Mesendoderm (in vitro differentiated cells): ENCODE data around the gene LRRN1.

Source experiments
- DNase-seq: peaks from one replicate; pipeline ENCODE4 v3.0.0; 2013
- H2AK5ac ChIP-seq: 2 replicates; pipeline ENCODE4 v1.6.1; 2013; ENCODE audit warnings: low read length, inconsistent platforms
- H2BK120ac ChIP-seq: 2 replicates; pipeline ENCODE4 v1.6.1; 2013; ENCODE audit warnings: low read depth, mild to moderate bottlenecking, low read length, moderate library complexity, mixed read lengths
- H2BK15ac ChIP-seq: replicated peaks from 2 replicates; pipeline ENCODE4 v1.6.1; 2013; ENCODE audit warnings: low read depth, mild to moderate bottlenecking, moderate library complexity
- H2BK5ac ChIP-seq: 2 replicates; pipeline ENCODE4 v1.6.1; 2013; ENCODE audit warnings: low read length, inconsistent platforms
- H3K18ac ChIP-seq: 2 replicates; pipeline ENCODE4 v1.6.1; 2013; ENCODE audit warnings: mild to moderate bottlenecking, low read length, mixed read lengths
- H3K23ac ChIP-seq: one replicate; pipeline ENCODE4 v1.6.1; 2013; ENCODE audit warnings: low read length
- H3K27ac ChIP-seq: 2 replicates; pipeline ENCODE4 v1.5.1; 2013; ENCODE audit warnings: low read depth, mild to moderate bottlenecking, inconsistent platforms, low read length, moderate library complexity
- H3K27me3 ChIP-seq: 2 replicates; pipeline ENCODE4 v1.6.1; 2013; ENCODE audit warnings: low read length, control low read depth, mild to moderate bottlenecking, inconsistent platforms; ENCODE audit not compliant: insufficient read depth, poor library complexity
- H3K36me3 ChIP-seq: 2 replicates; pipeline ENCODE4 v1.6.1; 2013; ENCODE audit warnings: low read length, inconsistent platforms; ENCODE audit not compliant: control insufficient read depth, insufficient read depth
- H3K4ac ChIP-seq: one replicate; pipeline ENCODE4 v1.6.1; 2013; ENCODE audit warnings: low read depth, mild to moderate bottlenecking, low read length, moderate library complexity
- H3K4me1 ChIP-seq: 2 replicates; pipeline ENCODE4 v1.6.1; 2013; ENCODE audit warnings: low read depth, low read length, inconsistent platforms; ENCODE audit not compliant: control insufficient read depth
- H3K4me2 ChIP-seq: 2 replicates; pipeline ENCODE4 v1.6.1; 2013; ENCODE audit warnings: low read length
- H3K4me3 ChIP-seq: 2 replicates; pipeline ENCODE4 v1.5.1; 2013; ENCODE audit warnings: mild to moderate bottlenecking, low read length
- H3K56ac ChIP-seq: one replicate; pipeline ENCODE4 v1.6.1; 2013; ENCODE audit warnings: low read length
- H3K79me1 ChIP-seq: 2 replicates; pipeline ENCODE4 v1.6.1; 2013; ENCODE audit warnings: low read length, inconsistent platforms
- H3K79me2 ChIP-seq: 2 replicates; pipeline ENCODE4 v1.6.1; 2013; ENCODE audit warnings: mild to moderate bottlenecking, low read length; ENCODE audit not compliant: control insufficient read depth, insufficient read depth
- H3K9ac ChIP-seq: 2 replicates; pipeline ENCODE4 v1.6.1; 2013; ENCODE audit warnings: low read length, inconsistent platforms
- H4K5ac ChIP-seq: one replicate; pipeline ENCODE4 v1.6.1; 2013; ENCODE audit warnings: low read length
- H4K8ac ChIP-seq: one replicate; pipeline ENCODE4 v1.6.1; 2013; ENCODE audit warnings: low read depth, mild to moderate bottlenecking, control low read depth, low read length, moderate library complexity
- WGBS: extraction: QIAGEN DNeasy Blood & Tissue Kit; methylation state at CpG from one replicate; pipeline ENCODE4 v1.1.7; 2013; ENCODE audit warnings: low lambda C conversion rate, missing lambda C conversion rate; ENCODE audit not compliant: insufficient coverage; ENCODE audit errors: extremely low coverage; 5-methylcytosine and 5-hydroxymethylcytosine counted together

LRRN1 gene

GRCh38 chr3:3800685-3801493 is 1.7 kb downstream of the LRRN1 start:
- WGBS, result no CpG with 5 or more reads among the region's 53 CpGs
- peak overlapping the region; percentile 5 for H3K18ac ChIP-seq
- peaks cover 34% of the 10 kb centered on the region for H3K79me2 ChIP-seq
- H3K9ac ChIP-seq, result peak overlapping the region; percentile 83
- H3K4ac ChIP-seq, result peak overlapping the region; percentile 0
- H3K4me1 ChIP-seq, result peaks cover 3% of the 10 kb centered on the region
- H3K4me3 ChIP-seq, result peak overlapping the region; percentile 66
- H3K56ac ChIP-seq, result peak overlapping the region; percentile 87
- peak; percentile 65 for DNase-seq
- no peak overlapping the region for H2AK5ac ChIP-seq
- H3K36me3 ChIP-seq, result peaks cover 1% of the 10 kb centered on the region
- H4K8ac ChIP-seq, result no peak overlapping the region
- H2BK120ac ChIP-seq, result no peak overlapping the region
- H2BK15ac ChIP-seq, result no peak overlapping the region
- peak overlapping the region; percentile 89 for H3K4me2 ChIP-seq
- H3K79me1 ChIP-seq, result peaks cover 3% of the 10 kb centered on the region
- no peak overlapping the region for H3K23ac ChIP-seq
- H2BK5ac ChIP-seq, result no peak overlapping the region
- H3K27ac ChIP-seq, result peak overlapping the region; percentile 16
- H4K5ac ChIP-seq, result no peak overlapping the region
- no peaks in the 10 kb centered on the region for H3K27me3 ChIP-seq

GRCh38 chr3:3801494-3801841 is 2.2 kb downstream of the LRRN1 start:
- H2AK5ac ChIP-seq, result no peak overlapping the region
- no peak overlapping the region for H3K23ac ChIP-seq
- H3K27ac ChIP-seq, result peak overlapping the region; percentile 15
- H2BK120ac ChIP-seq, result no peak overlapping the region
- peak; percentile 57 for DNase-seq
- H3K56ac ChIP-seq, result peak overlapping the region; percentile 85
- peaks cover 1% of the 10 kb centered on the region for H3K36me3 ChIP-seq
- peaks cover 40% of the 10 kb centered on the region for H3K79me2 ChIP-seq
- peaks cover 5% of the 10 kb centered on the region for H3K79me1 ChIP-seq
- peak overlapping the region; percentile 66 for H3K4me3 ChIP-seq
- no peak overlapping the region for H4K8ac ChIP-seq
- H2BK5ac ChIP-seq, result no peak overlapping the region
- H3K18ac ChIP-seq, result no peak overlapping the region
- no peak overlapping the region for H4K5ac ChIP-seq
- H3K27me3 ChIP-seq, result no peaks in the 10 kb centered on the region
- no peak overlapping the region for H3K4ac ChIP-seq
- peak overlapping the region; percentile 89 for H3K4me2 ChIP-seq
- peaks cover 6% of the 10 kb centered on the region for H3K4me1 ChIP-seq
- peak overlapping the region; percentile 83 for H3K9ac ChIP-seq
- H2BK15ac ChIP-seq, result no peak overlapping the region
- WGBS, result no CpG with 5 or more reads among the region's 4 CpGs

DNA sequence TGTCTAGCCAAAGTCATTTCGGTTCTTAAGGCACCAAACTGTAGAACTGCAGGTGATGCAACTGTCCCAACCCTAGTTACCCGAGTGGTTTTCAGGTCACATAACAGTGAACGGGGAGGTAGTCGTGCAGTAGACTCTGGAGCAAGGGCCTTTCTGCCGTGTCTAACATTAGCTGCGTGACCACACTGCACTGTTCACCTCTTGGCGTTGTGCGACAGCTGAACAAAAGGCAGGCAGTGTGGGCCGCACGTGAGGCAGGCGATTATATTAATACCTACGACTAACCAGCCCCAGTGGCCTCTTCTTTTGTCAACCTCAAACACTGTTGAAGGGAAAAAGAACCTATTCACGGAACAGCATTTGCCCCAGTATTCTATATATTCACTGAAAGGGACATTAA is 2.8 kb downstream of the LRRN1 start:
- Histone ChIP-seq H3K4ac (no peak overlapping the region), H3K36me3 (peaks cover 1% of the 10 kb centered on the region), H4K8ac (no peak overlapping the region), H3K27ac (peak overlapping the region; percentile 15), H2AK5ac (peak overlapping the region; percentile 57), H3K4me2 (peak overlapping the region; percentile 89), H3K79me1 (peaks cover 7% of the 10 kb centered on the region), H3K18ac (no peak overlapping the region), H3K56ac (peak overlapping the region; percentile 85), H3K79me2 (peaks cover 45% of the 10 kb centered on the region), H2BK120ac (no peak overlapping the region), H3K4me1 (peaks cover 10% of the 10 kb centered on the region), H2BK5ac (peak overlapping the region; percentile 83), H3K9ac (peak overlapping the region; percentile 83), H3K4me3 (peak overlapping the region; percentile 66), H2BK15ac (no peak overlapping the region), H4K5ac (no peak overlapping the region), H3K27me3 (no peaks in the 10 kb centered on the region), H3K23ac (peak overlapping the region; percentile 99)
- no CpG with 5 or more reads among the region's 13 CpGs for WGBS
- DNase-seq, result peak; percentile 20

DNA sequence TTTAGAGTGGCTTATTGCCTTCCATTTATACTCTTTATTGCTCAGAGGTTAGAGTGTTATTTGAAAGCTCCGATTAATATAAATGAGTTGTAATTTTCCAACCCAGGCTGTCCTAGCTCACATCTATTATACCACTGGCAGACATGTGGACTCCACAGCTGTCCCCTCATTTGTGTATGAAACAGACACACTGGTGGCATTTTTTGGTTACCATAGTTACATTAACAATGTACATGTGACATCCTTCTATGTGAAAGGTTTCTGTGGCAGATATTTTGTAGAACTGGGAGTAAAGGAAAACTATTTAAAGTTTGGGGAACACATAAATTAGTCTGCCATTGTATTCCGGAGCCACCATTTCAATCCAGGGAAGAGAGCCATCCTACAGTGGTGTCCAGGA is 5.3 kb downstream of the LRRN1 start:
- H2BK5ac ChIP-seq, result no peak overlapping the region
- peaks cover 1% of the 10 kb centered on the region for H3K36me3 ChIP-seq
- no peaks in the 10 kb centered on the region for H3K27me3 ChIP-seq
- no peak for DNase-seq
- H3K23ac ChIP-seq, result no peak overlapping the region
- no peak overlapping the region for H4K5ac ChIP-seq
- no peak overlapping the region for H3K56ac ChIP-seq
- peaks cover 10% of the 10 kb centered on the region for H3K4me1 ChIP-seq
- H3K4me2 ChIP-seq, result no peak overlapping the region
- peaks cover 61% of the 10 kb centered on the region for H3K79me2 ChIP-seq
- no peak overlapping the region for H3K18ac ChIP-seq
- H2BK120ac ChIP-seq, result no peak overlapping the region
- H3K27ac ChIP-seq, result no peak overlapping the region
- no peak overlapping the region for H3K4ac ChIP-seq
- H3K9ac ChIP-seq, result no peak overlapping the region
- H4K8ac ChIP-seq, result no peak overlapping the region
- no CpG with 5 or more reads among the region's 2 CpGs for WGBS
- H2AK5ac ChIP-seq, result no peak overlapping the region
- no peak overlapping the region for H2BK15ac ChIP-seq
- peaks cover 11% of the 10 kb centered on the region for H3K79me1 ChIP-seq
- no peak overlapping the region for H3K4me3 ChIP-seq

- Histone ChIP-seq H2BK120ac (no peak overlapping the region), H3K27me3 (no peaks in the 10 kb centered on the region), H3K36me3 (peaks cover 1% of the 10 kb centered on the region), H3K4me2 (no peak overlapping the region), H3K18ac (no peak overlapping the region), H2BK15ac (no peak overlapping the region), H2AK5ac (no peak overlapping the region), H3K4me3 (no peak overlapping the region), H3K9ac (no peak overlapping the region), H3K56ac (no peak overlapping the region), H3K79me2 (peaks cover 61% of the 10 kb centered on the region), H3K27ac (no peak overlapping the region), H3K4me1 (peaks cover 10% of the 10 kb centered on the region), H4K5ac (no peak overlapping the region), H4K8ac (no peak overlapping the region), H3K4ac (no peak overlapping the region), H3K79me1 (peaks cover 13% of the 10 kb centered on the region), H3K23ac (no peak overlapping the region), H2BK5ac (no peak overlapping the region)
- WGBS, result no CpG with 5 or more reads among the region's 7 CpGs
- DNase-seq, result no peak
These were observed 6.9 kb downstream of the LRRN1 start for GRCh38 chr3:3806092-3806491.
